ENCODE data around the gene FARP1.

- TF ChIP-seq, protein P1, sequence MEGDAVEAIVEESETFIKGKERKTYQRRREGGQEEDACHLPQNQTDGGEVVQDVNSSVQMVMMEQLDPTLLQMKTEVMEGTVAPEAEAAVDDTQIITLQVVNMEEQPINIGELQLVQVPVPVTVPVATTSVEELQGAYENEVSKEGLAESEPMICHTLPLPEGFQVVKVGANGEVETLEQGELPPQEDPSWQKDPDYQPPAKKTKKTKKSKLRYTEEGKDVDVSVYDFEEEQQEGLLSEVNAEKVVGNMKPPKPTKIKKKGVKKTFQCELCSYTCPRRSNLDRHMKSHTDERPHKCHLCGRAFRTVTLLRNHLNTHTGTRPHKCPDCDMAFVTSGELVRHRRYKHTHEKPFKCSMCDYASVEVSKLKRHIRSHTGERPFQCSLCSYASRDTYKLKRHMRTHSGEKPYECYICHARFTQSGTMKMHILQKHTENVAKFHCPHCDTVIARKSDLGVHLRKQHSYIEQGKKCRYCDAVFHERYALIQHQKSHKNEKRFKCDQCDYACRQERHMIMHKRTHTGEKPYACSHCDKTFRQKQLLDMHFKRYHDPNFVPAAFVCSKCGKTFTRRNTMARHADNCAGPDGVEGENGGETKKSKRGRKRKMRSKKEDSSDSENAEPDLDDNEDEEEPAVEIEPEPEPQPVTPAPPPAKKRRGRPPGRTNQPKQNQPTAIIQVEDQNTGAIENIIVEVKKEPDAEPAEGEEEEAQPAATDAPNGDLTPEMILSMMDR (IDR thresholded peaks at IDR 0.05): no peak
- TF ChIP-seq, protein P2, sequence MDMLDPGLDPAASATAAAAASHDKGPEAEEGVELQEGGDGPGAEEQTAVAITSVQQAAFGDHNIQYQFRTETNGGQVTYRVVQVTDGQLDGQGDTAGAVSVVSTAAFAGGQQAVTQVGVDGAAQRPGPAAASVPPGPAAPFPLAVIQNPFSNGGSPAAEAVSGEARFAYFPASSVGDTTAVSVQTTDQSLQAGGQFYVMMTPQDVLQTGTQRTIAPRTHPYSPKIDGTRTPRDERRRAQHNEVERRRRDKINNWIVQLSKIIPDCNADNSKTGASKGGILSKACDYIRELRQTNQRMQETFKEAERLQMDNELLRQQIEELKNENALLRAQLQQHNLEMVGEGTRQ (IDR thresholded peaks at IDR 0.05): no peak
- no peak for TF ChIP-seq ZSCAN20 (CRISPR knock-in tag; IDR thresholded peaks at IDR 0.05)
- no peak for TF ChIP-seq RNF2 (IDR thresholded peaks at IDR 0.05; ENCODE audit: borderline replicate concordance, low read depth)
- TF ChIP-seq MYC (IDR thresholded peaks at IDR 0.05; ENCODE audit: borderline replicate concordance, low read length): no peak
- TF ChIP-seq TP53 (CRISPR knock-in tag; IDR thresholded peaks at IDR 0.05): no peak
- TF ChIP-seq EP300 (IDR thresholded peaks at IDR 0.05): no peak
- TF ChIP-seq CEBPB (IDR thresholded peaks at IDR 0.05): no peak
Measured at GRCh38 chr13:98423417-98423816, 280.5 kb downstream of the FARP1 start.

Measured in A549 (cell line).